Hepatocyte (in vitro differentiated cells): ENCODE measurements around the gene FEZ2. TPM values are rescaled to one million over a fixed set of nuclear protein-coding genes. Genes with fewer than 3 reads are reported as not detected.

ENCODE experiments used
- DNase-seq: peaks from one replicate; pipeline ENCODE4 v3.0.0-alpha.2; 2016; ENCODE audit warnings: low spot score
- H2AFZ ChIP-seq: fragments of 200-600 bp; sonication (generic); 2 replicates; pipeline ENCODE4 v1.6.0; 2016; ENCODE audit warnings: antibody characterized with exemption, mild to moderate bottlenecking
- H3K27ac ChIP-seq: fragments of 200-600 bp; sonication (generic); 2 replicates; pipeline ENCODE4 v1.5.1; 2016; ENCODE audit warnings: mild to moderate bottlenecking
- H3K27me3 ChIP-seq: fragments of 200-600 bp; sonication (generic); 2 replicates; pipeline ENCODE4 v1.6.1; 2016
- H3K36me3 ChIP-seq: fragments of 200-600 bp; sonication (generic); replicated peaks from 2 replicates; pipeline ENCODE4 v1.5.1; 2016; ENCODE audit warnings: low read depth; ENCODE audit not compliant: insufficient read depth
- H3K4me1 ChIP-seq: fragments of 200-600 bp; sonication (generic); 2 replicates; pipeline ENCODE4 v1.5.1; 2016; ENCODE audit warnings: mild to moderate bottlenecking, moderate library complexity; ENCODE audit not compliant: insufficient read depth
- H3K4me2 ChIP-seq: fragments of 200-600 bp; sonication (generic); 2 replicates; pipeline ENCODE4 v1.6.0; 2016
- H3K4me3 ChIP-seq: fragments of 200-600 bp; sonication (generic); 2 replicates; pipeline ENCODE4 v1.5.1; 2016; ENCODE audit warnings: mild to moderate bottlenecking
- H3K79me2 ChIP-seq: fragments of 200-600 bp; sonication (generic); 2 replicates; pipeline ENCODE4 v1.6.0; 2017; ENCODE audit warnings: mild to moderate bottlenecking
- H3K9me2 ChIP-seq: fragments of 200-600 bp; sonication (generic); replicated peaks from 2 replicates; pipeline ENCODE4 v1.6.0; 2017; ENCODE audit warnings: mild to moderate bottlenecking; ENCODE audit not compliant: insufficient read depth
- H3K9me3 ChIP-seq: fragments of 200-600 bp; sonication (generic); 2 replicates; pipeline ENCODE4 v1.5.1; 2016; ENCODE audit warnings: low read depth, mild to moderate bottlenecking
- H4K20me1 ChIP-seq: fragments of 200-600 bp; sonication (generic); 2 replicates; pipeline ENCODE4 v1.6.0; 2016; ENCODE audit warnings: mild to moderate bottlenecking; ENCODE audit not compliant: insufficient read depth, poor library complexity, severe bottlenecking
- CTCF ChIP-seq: fragments of 200-600 bp; sonication (generic); IDR thresholded peaks from 2 replicates; pipeline ENCODE4 v1.5.1; 2016; ENCODE audit warnings: antibody characterized with exemption, mild to moderate bottlenecking; ENCODE audit not compliant: poor library complexity
- EZH2 ChIP-seq: fragments of 200-600 bp; sonication (generic); IDR thresholded peaks from 2 replicates; pipeline ENCODE4 v1.6.1; 2016; ENCODE audit warnings: antibody characterized with exemption, mild to moderate bottlenecking, borderline replicate concordance
- EZH2phosphoT487 ChIP-seq: fragments of 200-600 bp; sonication (generic); IDR thresholded peaks from one replicate; pipeline ENCODE4 v1.6.1; 2018; ENCODE audit warnings: antibody characterized with exemption, mild to moderate bottlenecking, low read depth, moderate library complexity; ENCODE audit not compliant: unreplicated experiment, severe bottlenecking
- WGBS: methylation state at CpG from one replicate; pipeline ENCODE4 v1.1.6; 2016; ENCODE audit warnings: low lambda C conversion rate; ENCODE audit errors: missing lambda C conversion rate; 5-methylcytosine and 5-hydroxymethylcytosine counted together
- polyA plus RNA-seq: library from polyadenylated mRNA; unstranded; fragments of >200 nt; fragmentation: Nextera tagmentation; extraction: Ambion mirVana; gene quantifications from 2 replicates; pipeline ENCODE4 v1.2.1, GENCODE V29; 2016
- total RNA-seq: library from RNA; depleted of rRNA; stranded (reverse); fragments of >200 nt; gene quantifications from 2 replicates; pipeline ENCODE4 v1.2.3, GENCODE V29; 2014

FEZ2 gene
- total and polyA plus RNA-seq, 2 experiments from 2014 or later: 14.5 to 45.2 TPM

- Histone ChIP-seq H3K79me2 (peaks cover 6% of the 10 kb centered on the region), H2AFZ (no peak overlapping the region), H3K9me2 (no peaks in the 10 kb centered on the region), H4K20me1 (no peaks in the 10 kb centered on the region), H3K4me2 (no peak overlapping the region), H3K27me3 (no peaks in the 10 kb centered on the region), H3K9me3 (no peaks in the 10 kb centered on the region), H3K4me3 (no peak overlapping the region), H3K36me3 (no peaks in the 10 kb centered on the region), H3K27ac (peak overlapping the region; percentile 85), H3K4me1 (peaks cover 14% of the 10 kb centered on the region)
- DNase-seq: no peak
- WGBS: 99% methylated on average over 2 of the region's 2 CpGs
- TF ChIP-seq CTCF (no peak), EZH2 (no peak), EZH2phosphoT487 (no peak)
Observed at GRCh38 chr2:36577884-36578283, 20.1 kb downstream of the FEZ2 start.

DNA sequence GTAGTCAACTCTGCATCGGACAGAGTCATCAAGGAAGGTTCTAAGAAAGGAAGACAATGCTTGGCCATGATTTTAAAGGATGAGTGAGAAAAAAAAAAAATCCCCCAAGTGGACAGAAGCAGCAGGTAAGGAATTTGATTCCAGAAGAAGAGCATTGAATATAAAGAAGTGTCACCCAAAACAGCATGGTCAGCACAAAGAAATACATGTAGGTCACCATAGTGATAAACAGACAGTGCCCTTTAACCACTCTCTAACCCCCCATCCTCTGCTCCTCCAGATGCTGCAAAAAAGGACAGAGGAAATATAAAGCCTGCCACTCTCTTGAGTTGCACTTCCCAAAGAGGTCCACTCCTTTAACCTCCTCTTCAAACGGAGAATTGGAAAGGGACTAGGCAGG, 23.4 kb downstream of the FEZ2 start:
- 98% methylated on average over 2 of the region's 2 CpGs for WGBS
- Histone ChIP-seq H3K4me1 (peaks cover 10% of the 10 kb centered on the region), H3K4me3 (no peak overlapping the region), H3K4me2 (no peak overlapping the region), H3K9me2 (no peaks in the 10 kb centered on the region), H2AFZ (no peak overlapping the region), H4K20me1 (no peaks in the 10 kb centered on the region), H3K79me2 (peaks cover 9% of the 10 kb centered on the region), H3K27ac (no peak overlapping the region), H3K9me3 (no peaks in the 10 kb centered on the region), H3K27me3 (no peaks in the 10 kb centered on the region), H3K36me3 (no peaks in the 10 kb centered on the region)
- no peak for DNase-seq
- no peak for TF ChIP-seq EZH2phosphoT487
- TF ChIP-seq EZH2: no peak
- TF ChIP-seq CTCF: no peak

GRCh38 chr2:36573165-36573564, 24.8 kb downstream of the FEZ2 start:
- Histone ChIP-seq H4K20me1 (no peaks in the 10 kb centered on the region), H3K9me3 (no peaks in the 10 kb centered on the region), H2AFZ (no peak overlapping the region), H3K9me2 (no peaks in the 10 kb centered on the region), H3K27me3 (no peaks in the 10 kb centered on the region), H3K4me1 (peaks cover 7% of the 10 kb centered on the region), H3K4me2 (no peak overlapping the region), H3K4me3 (no peak overlapping the region), H3K79me2 (peaks cover 14% of the 10 kb centered on the region), H3K36me3 (no peaks in the 10 kb centered on the region), H3K27ac (no peak overlapping the region)
- no peak for DNase-seq
- 88% methylated on average over 1 of the region's 1 CpG for WGBS
- no peak for TF ChIP-seq EZH2
- TF ChIP-seq CTCF: no peak
- TF ChIP-seq EZH2phosphoT487: no peak

GRCh38 chr2:36572719-36573059, 25.3 kb downstream of the FEZ2 start:
- Histone ChIP-seq H3K27ac (no peak overlapping the region), H4K20me1 (no peaks in the 10 kb centered on the region), H3K4me3 (no peak overlapping the region), H3K4me1 (peaks cover 12% of the 10 kb centered on the region), H3K36me3 (no peaks in the 10 kb centered on the region), H3K9me3 (no peaks in the 10 kb centered on the region), H2AFZ (no peak overlapping the region), H3K4me2 (no peak overlapping the region), H3K27me3 (no peaks in the 10 kb centered on the region), H3K9me2 (no peaks in the 10 kb centered on the region), H3K79me2 (peaks cover 16% of the 10 kb centered on the region)
- WGBS: 68% methylated on average over 4 of the region's 4 CpGs
- DNase-seq: no peak
- TF ChIP-seq CTCF (no peak), EZH2 (no peak), EZH2phosphoT487 (no peak)
